Stimulated activated CD8-positive, alpha-beta memory T cell treated with anti-CD3 and anti-CD28 coated beads, Interleukin-12 subunit alpha, Interleukin-12 subunit beta, amount 100 ng/mL, for 1 hour (primary cell): ENCODE measurements around the gene USP25.

Experiments used
- DNase-seq: peaks from one replicate; pipeline ENCODE4 v3.0.0-alpha.2; 2020; ENCODE audit warnings: low read depth

USP25 gene

DNA sequence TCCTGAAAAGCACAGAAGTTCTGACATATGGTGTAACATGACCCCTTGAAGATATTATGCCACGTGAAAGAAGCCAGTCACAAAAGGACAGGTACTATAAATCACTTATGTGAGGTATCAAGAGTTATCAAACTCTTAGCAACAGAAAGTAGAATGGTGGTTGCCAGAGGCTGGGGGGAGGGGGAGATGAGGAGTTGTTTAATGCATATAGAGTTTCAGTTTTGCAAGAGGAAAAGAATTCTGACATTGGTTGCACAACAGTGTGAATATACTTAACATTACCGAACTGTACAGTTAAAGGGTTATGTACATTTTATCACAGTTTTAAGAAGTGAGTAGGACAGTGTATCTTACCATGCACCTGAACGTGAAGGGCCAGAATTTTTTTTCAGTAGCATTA lies 80.0 kb downstream of the USP25 start:
- DNase-seq = no peak

DNA sequence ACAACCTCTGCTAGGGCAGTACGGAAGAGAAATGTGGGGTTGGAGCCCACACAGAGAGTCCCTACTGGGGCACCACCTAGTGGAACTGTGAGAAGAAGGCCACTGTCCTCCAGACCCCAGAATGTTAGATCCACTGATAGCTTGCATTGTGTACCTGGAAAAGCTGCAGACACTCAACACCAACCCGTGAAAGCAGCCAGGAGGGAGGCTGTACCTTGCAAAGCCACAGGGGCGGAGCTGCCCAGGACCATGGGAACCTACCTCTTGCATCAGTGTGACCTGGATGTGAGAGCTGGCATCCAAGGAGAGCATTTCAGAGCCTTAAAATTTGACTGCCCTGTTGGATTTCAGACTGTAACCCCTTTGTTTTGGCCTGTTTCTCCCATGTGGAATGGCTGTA lies 85.5 kb downstream of the USP25 start:
- no peak for DNase-seq

DNA sequence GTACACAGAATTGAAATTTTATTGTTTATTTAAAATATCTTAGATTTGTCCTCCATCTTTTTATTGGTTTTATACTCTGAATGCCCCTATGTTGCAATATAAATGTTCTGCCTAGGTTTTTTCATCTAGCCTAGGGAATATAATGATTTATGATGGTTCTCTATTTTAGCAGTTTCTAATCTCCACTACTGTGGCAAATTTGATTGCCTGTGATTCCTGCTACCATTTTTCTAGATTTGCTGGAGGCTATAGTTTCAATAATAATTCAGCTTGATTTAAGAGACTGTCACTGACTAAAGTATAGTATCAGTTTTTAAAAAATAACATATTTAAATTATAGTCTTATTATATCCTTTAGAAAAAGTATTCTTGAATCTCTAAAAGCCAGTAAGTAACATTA lies 90.5 kb downstream of the USP25 start:
- no peak for DNase-seq

DNA sequence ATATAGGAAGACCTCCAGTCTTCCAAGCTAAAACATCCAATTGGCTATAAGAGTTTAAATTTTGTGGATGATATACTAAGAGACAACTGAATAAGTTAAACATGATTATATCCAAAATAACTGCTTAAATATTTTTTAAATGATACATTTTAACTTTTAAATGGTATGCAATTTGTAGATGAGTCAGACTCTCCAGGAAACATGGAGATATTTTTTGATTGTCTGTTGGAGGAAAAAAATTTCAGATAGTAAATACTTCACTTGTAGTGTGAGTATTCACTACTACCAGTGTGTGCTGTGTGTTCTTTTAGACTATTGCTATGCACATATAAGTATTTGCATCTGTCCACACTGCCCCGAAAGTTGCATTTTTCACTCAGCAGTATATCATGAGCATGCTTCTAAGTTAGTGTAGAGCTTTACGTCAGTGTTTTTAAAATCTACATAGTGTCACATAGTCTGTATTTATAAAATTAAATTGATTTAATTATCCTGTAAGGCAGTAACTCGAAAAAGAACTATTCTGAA lies 91.1 kb downstream of the USP25 start:
- no peak for DNase-seq

DNA sequence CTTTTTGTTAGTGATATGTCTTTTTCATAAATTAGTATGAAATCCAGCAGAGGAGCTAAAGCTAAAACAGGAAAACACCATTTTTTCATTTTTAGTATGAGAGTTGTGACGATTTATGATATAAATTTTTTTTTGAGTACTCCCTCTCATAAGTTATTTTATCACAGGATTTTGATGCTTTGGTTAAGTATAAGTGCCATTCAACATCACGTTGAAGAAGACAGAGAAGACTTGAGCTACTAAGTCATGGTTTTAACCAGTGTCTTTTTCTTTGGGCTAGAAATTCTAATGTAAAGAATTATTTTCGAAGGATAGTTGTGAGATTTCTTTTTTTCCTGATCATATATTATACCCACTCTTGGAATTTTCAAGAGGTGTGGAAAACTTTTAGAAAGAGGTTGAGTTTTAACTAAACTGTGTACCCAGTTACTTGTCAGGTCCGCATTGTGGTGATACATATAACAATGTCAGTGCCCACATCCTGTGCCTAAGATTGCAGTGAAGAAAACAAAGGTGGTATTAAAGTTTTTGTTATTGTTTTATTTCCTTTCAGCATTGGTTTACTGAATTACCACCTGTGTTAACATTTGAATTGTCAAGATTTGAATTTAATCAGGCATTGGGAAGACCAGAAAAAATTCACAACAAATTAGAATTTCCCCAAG lies 93.8 kb downstream of the USP25 start:
- DNase-seq = no peak

DNA sequence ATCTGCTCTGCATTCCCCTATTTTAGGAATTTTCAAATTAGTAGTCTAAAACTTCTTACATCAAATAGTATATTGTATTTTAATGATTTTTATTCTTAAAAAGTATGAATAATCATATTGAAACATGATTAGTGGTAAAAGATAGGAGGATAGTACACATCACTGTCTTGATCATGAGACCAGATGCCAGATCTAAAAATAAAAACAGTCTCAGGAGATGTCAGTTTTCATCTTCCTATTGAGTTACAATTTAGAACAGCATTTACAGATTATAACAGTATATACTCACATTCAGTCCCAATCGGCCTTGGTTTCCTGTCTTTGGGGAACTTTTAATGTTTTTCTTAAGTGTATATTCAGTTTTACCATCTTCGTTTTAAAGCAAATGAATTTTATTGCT lies 95.9 kb downstream of the USP25 start:
- DNase-seq = no peak

DNA sequence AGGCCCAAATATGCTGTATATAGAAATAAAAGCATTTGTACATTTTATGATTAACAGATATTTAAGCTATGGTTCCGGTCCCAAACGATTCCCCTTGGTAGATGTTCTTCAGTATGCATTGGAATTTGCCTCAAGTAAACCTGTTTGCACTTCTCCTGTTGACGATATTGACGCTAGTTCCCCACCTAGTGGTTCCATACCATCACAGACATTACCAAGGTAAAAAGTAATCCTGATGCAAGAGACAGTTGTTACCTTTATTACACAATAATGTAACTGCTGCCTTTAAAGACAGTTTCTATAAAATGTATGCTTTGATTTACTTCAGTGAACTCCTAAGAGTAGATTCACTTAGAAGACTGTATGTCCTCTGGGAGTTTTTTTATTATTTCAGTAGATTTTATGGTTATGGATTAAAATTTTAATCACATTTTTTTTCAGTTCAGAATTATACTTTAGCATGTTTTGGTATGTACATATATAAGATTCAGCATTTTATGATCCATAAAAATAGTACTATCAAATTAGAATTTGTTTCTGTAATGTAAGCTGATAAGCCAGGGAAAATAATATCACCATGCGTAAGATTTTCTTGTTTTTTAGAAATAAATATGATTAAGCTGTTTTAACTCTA lies 96.5 kb downstream of the USP25 start:
- DNase-seq = peak; percentile 3

DNA sequence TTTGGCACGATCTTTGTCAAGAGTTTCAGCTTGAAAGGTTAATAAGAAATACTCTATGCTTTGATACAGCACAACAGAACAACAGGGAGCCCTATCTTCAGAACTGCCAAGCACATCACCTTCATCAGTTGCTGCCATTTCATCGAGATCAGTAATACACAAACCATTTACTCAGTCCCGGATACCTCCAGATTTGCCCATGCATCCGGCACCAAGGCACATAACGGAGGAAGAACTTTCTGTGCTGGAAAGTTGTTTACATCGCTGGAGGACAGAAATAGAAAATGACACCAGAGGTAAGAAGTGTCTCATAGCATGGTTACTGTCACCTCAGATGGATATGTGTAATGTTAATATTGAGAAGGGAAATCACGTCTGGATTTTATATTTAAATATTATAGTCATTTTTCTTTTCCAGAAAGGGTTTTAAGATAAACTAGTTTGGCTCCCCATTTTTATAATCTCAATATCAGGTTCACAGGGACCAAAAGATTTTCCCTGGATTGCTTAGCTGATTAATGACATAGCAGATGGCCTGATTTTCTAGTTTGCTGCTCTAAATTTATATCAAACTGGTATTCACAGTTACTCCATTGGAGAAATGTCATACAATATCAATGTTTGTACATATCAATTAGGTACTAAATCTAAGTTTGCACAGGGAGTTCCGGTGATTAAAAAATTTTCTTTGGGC lies 97.3 kb downstream of the USP25 start:
- no peak for DNase-seq

DNA sequence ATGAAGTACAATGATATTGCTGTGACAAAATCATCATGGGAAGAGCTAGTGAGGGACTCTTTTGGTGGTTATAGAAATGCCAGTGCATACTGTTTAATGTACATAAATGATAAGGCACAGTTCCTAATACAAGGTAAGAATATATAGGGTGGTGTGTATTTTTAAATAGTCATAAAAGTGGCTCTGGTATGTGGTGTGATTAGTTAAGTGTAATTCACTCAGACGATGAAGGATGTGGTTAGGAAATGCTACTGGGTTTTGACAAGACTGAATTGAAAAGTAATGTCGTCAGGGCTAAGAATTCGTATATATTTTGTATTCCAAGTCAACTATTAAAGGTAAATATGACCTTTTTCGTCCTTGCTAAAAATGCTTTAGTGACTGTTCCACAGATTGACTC lies 101.7 kb downstream of the USP25 start:
- no peak for DNase-seq

DNA sequence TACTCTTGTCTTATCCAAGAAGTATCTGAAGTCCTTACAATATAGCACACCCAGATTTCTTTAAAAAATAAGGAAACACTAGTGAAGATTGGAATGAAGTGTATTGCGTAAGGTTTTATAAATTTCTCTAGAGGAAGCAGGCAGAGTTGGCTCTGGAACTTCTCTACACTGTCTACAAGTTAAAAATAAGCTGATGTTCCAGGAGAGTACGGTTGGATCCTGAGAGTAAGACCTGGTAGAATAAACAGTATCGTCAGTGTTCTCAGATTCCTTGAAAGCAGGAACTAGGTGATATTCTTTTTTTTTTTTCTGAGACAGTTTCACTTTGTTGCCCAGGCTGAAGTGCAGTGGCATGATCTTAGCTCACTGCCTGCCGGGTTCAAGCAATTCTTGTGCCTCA lies 107.9 kb downstream of the USP25 start:
- DNase-seq = no peak

DNA sequence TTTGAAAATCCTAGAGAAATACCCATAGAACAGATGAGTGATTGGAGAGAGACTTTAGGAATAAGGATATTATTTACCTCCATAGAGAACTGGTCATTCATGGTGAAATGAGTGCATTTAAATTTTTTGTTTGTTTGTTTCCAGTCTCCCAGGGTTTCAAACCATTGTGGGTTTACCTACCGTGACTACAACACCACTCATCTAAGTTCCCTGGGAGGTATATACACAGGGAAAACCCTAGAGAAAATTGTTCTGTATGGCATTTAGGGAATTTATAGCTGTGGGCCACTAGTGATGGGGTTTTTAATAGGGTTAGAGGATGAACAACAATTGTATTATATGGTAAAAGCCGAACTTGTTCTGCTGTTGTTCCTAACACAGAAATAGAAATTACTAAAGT lies 109.2 kb downstream of the USP25 start:
- DNase-seq = no peak

DNA sequence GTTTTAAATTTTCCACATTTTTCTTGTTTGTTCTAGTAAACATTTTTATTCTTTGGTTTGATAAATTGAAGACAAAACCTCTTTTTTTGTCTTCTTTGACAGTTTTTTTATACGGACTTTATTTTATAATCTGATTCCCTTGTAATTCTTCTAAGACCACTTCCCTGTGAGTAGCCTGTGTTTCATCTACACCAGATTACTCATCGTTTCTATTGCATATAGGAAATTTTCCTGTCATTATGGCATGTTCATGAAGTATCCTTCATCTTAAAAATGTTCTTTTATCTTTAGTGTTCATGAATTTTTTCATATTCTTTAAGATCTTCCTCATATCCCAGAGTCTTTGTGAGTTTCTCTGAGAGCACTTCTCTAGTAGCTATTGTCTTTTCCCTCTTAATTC lies 109.8 kb downstream of the USP25 start:
- no peak for DNase-seq

DNA sequence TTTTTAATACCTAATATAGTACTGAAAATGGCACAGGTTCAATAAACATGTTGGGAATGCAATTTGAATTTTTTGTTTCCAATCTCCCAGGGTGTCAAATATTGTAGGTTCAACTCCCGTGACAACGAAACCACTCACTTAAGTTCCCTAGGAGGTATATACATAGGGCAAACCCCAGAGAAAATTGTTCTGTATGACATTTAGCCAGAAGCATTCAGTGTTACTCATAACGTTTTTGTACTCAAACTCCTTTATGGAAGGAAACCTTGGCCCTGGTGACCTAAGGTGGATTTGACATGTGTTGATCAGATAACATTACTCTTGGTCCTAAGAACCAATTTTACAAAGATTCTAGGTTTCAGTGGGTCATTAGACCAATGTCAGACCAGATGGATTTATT lies 110.6 kb downstream of the USP25 start:
- no peak for DNase-seq

DNA sequence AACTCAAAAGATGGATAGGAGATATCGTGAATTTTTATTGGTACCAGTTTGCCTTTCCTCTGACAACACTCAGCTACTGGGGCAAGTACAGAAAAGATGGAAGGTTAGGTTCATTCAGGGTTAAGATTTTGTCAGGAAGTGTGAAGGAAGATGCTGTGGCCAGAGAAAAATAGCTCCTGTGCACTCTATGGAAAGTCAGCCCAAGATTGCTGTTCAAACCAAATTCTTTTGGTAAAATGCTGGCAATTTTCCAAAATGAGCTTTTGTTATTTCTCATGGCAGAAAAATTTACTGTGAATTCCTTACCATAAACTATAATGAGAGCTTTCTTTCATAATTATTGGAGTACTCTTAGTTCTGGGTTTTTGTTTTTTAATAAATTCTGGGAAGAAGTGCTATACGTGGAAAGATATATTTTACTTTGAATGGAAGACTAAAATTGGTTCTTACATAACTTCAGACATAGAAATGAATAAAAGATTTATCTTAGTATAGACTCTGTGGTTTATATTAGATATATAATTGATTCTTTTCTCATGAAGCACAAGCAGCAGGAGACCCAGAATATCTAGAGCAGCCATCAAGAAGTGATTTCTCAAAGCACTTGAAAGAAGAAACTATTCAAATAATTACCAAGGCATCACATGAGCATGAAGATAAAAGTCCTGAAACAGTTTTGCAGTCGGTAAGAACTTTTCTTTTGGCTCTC lies 112.2 kb downstream of the USP25 start:
- no peak for DNase-seq

DNA sequence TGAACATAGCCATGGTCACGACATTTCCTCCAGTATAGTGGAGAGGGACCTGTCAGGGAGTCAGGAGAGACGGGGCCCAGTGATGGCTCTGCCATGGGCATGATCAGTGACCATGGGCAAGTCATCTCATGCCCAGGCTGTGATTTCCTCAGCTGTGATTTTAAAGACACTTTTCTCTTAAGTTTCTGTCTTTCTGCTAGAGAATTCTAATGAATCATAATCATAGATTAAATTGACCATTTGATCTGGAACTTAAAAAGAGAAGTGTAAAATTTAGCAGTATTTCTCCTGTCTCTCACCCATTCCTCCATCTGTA lies 112.7 kb downstream of the USP25 start:
- no peak for DNase-seq

DNA sequence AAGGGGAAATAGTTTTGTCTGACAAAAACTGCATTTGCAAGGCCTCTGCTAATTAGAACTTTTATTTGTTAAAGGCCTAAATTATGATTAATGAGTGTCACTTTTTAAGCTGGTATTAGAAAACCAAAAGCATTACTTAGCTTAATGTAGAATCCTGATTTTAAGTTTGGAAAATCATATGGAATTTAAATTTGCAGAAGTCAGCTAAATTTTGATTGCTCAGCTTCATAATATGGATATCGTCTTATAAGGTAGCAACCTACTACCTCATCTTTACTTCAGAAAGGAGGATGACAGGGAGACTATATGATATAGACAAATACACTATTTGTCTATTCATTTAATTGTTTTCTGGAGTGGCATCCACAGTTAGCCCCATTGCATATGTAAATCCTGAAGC lies 114.0 kb downstream of the USP25 start:
- no peak for DNase-seq

DNA sequence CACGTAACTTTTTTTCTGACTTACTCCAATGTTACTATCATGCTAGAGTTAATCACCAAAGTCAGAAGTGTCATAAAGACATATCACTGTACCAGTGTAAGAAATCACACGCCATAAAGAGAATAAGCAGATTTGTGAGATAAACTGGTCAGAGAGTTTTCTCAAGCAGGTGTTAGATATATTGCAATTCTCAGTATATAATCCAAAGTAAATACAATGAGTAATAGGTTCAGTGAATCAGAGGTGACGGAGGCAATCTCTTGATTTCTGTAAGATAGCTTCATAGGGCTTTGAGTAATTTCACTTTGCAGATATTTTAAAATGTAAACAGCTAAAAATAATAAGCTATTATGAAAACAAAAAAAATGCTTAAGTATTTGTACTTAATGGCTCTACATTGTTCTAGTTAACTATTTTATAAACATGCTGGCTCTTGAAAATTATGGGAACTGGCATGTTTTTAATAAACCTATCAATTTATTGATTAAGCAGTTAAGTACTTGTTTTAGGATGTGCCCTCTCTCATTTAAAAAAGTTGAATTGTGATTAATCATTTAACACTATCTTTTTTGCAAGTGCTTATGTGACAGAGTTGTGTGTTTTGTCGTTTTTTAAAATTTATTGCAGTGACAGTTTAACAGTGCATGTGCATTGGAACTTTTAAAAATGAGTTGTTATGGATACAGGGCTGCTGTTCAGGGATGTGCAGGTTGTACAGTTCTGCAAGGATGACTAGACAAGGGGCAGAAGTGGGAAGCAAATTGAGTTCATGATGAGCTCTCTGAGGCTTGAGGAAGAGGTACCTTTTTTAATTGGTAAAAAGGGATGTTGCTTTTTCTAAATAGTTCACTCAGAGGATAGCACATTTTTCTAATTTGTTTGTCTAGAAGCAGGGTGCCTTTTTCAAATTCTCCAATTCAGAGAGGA lies 119.1 kb downstream of the USP25 start:
- DNase-seq = no peak

DNA sequence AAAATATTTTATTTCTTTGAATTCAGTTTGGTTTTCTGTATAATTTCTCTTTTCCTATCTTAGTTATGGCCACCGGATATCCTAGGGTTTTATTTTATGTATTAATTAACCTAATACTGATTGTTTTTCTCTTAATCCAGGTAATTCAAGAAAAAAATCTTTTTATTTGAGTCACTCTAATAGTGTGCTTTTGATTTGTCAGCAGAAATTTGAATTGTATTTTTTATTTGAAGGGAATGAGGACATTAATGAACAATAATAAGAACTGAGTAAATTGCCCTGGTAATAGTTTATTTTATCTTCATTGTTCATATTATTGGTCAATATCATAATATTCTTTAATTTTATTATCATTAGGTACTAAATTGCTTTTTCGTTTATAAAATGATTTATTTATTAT lies 120.1 kb downstream of the USP25 start:
- DNase-seq = no peak

DNA sequence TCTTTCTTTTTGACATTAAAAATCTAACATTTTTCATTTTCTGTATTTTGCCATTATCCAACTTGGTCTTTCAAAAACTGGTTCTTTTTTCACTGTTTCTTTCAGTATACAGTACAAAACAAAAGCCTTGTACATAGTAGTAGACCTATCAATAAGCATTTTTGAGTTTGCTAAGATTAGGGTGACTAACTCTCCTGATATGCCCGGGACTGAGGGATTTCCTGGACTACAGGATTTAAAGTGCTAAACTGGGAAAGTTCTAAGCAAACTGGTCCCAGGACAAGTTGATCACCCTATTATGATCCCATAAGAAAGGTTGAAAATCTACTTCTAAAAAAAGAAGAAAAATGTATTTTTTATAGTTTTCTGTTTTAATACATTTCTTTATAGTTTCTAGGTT lies 120.9 kb downstream of the USP25 start:
- DNase-seq = no peak

DNA sequence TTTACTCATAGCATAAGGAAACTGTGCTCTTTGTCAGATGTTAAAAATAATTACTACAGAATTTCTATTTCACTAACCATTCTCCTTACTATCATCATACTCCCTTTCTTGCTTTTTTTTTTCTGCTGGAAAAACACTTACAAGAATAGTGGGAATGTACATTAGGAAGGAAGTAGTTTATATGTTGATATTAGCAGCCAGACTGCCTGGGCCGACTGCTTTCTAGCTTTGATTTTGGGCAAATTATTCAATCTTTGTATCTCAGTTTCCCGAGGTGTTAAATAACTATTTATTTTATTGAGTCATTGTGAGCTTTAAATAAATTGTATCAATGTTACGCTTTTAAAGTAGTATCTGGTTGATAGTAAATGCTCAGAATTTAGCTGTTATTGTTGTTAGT lies 122.4 kb downstream of the USP25 start:
- no peak for DNase-seq

DNA sequence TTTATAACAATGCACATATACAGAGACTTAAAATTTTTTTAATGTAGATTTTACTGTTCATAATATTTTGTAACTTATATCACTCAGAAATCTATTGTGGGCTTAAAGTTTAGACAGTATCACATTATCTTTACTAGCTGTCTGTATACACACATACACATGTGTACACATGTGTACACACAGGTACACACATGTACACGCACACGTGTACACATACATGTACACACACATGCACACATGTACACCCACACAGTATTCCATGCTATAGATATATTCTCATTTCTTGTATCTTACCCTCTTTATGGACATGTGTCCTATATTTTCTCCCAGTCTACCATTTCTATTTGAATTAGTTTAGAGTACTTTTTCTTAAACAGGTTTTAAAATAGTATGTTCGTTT lies 123.3 kb downstream of the USP25 start:
- no peak for DNase-seq

DNA sequence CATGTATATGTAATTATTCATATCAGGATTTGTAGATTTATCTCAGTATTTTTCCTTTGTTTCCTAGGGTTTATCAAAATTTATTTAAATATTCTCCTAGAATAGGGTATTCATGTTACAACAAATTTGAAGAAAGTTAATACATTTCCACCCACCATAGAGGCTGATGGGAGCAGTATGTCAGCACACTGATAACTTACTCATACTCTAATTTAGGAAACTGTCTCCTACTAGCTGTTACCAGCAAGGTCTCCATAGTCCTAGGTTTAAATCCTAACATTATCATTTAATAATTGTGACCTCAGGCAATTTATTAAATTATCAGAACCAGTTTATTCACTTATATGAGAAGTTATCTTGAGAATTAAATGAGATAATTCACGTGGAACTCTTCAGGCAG lies 127.0 kb downstream of the USP25 start:
- no peak for DNase-seq
